H1 (cell line): ENCODE measurements around the gene KRTAP9-7.

Source experiments
- BCL11A ChIP-seq, 2 experiments: IDR thresholded peaks; one replicate each; pipeline ENCODE4 v1.6.1; 2011; ENCODE audit warnings: low read depth in 2 of 2, low read length in 2 of 2, mild to moderate bottlenecking in 2 of 2
- CEBPB ChIP-seq: IDR thresholded peaks from 2 replicates; pipeline ENCODE4 v1.6.1; 2012; ENCODE audit warnings: low read depth, low read length
- CTCF ChIP-seq, 3 experiments: IDR thresholded peaks; 1 replicate in 2 of 3; 2 replicates in 1 of 3; pipeline versions ENCODE4 v1.5.1 to v1.6.1; 2011; ENCODE audit warnings: low read length in 3 of 3, mild to moderate bottlenecking in 3 of 3, inconsistent platforms in 2 of 3, low read depth in 1 of 3, moderate library complexity in 1 of 3; ENCODE audit not compliant: insufficient read depth in 1 of 3; ENCODE audit errors: control extremely low read depth in 1 of 3
- EP300 ChIP-seq, 2 experiments: IDR thresholded peaks; 1 replicate in 1 of 2; 2 replicates in 1 of 2; pipeline ENCODE4 v1.6.1; 2011 to 2012; ENCODE audit warnings: low read depth in 2 of 2, low read length in 2 of 2, mild to moderate bottlenecking in 2 of 2, borderline replicate concordance in 1 of 2, inconsistent platforms in 1 of 2, moderate library complexity in 1 of 2
- EZH2 ChIP-seq: fragments of 200-600 bp; sonication (generic); IDR thresholded peaks from 2 replicates; pipeline ENCODE4 v1.7.1; 2012; ENCODE audit warnings: low read depth, mild to moderate bottlenecking, moderate library complexity, low read length, inconsistent platforms; ENCODE audit not compliant: severe bottlenecking
- FOSL1 ChIP-seq: IDR thresholded peaks from 2 replicates; pipeline ENCODE4 v1.6.1; 2011; ENCODE audit warnings: mild to moderate bottlenecking, low read depth, low read length, moderate library complexity; ENCODE audit not compliant: insufficient read depth
- JUND ChIP-seq: IDR thresholded peaks from 2 replicates; pipeline ENCODE4 v1.6.1; 2011; ENCODE audit warnings: mild to moderate bottlenecking, improper control_type of control experiment, low read length
- KDM1A ChIP-seq: fragments of 200-600, 300-600 bp; sonication (generic); IDR thresholded peaks from 2 replicates; pipeline ENCODE4 v1.7.1; 2016; ENCODE audit warnings: mild to moderate bottlenecking, low read length, borderline replicate concordance
- KDM4A ChIP-seq: IDR thresholded peaks from one replicate; pipeline ENCODE4 v1.7.1; 2012; ENCODE audit warnings: low read depth, mild to moderate bottlenecking, moderate library complexity, low read length, inconsistent platforms; ENCODE audit not compliant: severe bottlenecking
- PHF8 ChIP-seq: fragments of 200-600 bp; sonication (generic); conservative IDR thresholded peaks from 2 replicates; pipeline ENCODE4 v1.7.1; 2012; ENCODE audit warnings: low read depth, mild to moderate bottlenecking, inconsistent platforms, low read length, moderate library complexity
- POLR2A ChIP-seq, 2 experiments: IDR thresholded peaks; 1 replicate in 1 of 2; 2 replicates in 1 of 2; pipeline ENCODE4 v1.6.1; 2011; ENCODE audit warnings: low read depth in 2 of 2, low read length in 2 of 2, mild to moderate bottlenecking in 2 of 2; ENCODE audit errors: control extremely low read depth in 1 of 2
- POLR2AphosphoS5 ChIP-seq: IDR thresholded peaks from 2 replicates; pipeline ENCODE4 v1.6.1; 2011; ENCODE audit warnings: low read depth, low read length
- RAD21 ChIP-seq, 2 experiments: IDR thresholded peaks in 1 of 2; conservative IDR thresholded peaks in 1 of 2; 2 replicates each; pipeline ENCODE4 v1.6.1; 2011; ENCODE audit warnings: low read depth in 2 of 2, low read length in 2 of 2, improper control_type of control experiment in 1 of 2, inconsistent platforms in 1 of 2, mild to moderate bottlenecking in 1 of 2, moderate library complexity in 1 of 2
- RBBP5 ChIP-seq: IDR thresholded peaks from 2 replicates; pipeline ENCODE4 v1.7.1; 2012; ENCODE audit warnings: low read depth, mild to moderate bottlenecking, inconsistent platforms, low read length, moderate library complexity, borderline replicate concordance

DNA sequence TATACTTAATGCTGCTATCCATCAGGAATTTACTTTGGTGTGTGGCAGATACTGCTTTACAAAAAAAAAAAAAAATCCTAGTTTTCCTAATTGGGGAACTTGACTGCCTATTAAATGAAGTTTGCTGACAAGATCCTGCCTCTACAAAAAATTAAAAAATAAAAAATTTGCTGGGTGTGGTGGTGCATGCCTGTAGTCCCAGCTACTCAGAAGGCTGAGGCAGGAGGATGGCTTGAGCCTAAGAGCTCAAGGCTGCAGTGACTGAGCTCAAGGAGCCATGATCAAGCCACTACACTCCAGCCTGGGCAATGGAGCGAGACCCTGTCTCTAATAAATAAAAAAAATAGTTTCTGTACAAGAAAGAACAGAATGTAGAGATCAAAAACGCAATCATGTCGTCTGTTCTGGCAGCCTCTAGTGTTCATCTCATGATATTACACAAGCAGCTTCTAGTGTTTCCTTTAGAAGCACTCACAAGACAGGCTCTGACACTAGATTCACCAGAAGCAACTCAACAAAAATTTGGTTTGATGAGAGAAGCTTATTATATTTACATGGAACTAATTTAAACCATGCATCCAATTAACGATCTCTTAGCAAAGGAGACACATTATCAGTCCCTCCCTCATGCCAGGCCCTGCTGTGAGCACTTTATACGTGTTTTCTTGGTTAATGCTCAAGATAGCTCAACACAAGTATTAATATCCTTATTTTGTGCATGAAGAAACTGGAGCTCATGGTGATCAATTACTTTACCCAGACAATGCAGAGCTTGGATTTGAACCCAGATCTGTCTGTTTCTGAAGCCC is 46.8 kb downstream of the KRTAP9-7 start:
- 0 out of 2 replicates have a peak, but pooled peaks have one; percentile 7 for TF ChIP-seq CEBPB
- TF ChIP-seq POLR2A (IDR thresholded peaks at IDR 0.05; ENCODE audit: control extremely low read depth in 1 of 2, low read depth in 2 of 2, low read length in 2 of 2), result no peak
- peak in 2 of 3 experiments; percentile 41 to 68; a peak in 2 of 4 replicates for TF ChIP-seq CTCF (IDR thresholded peaks at IDR 0.05; ENCODE audit: control extremely low read depth in 1 of 3, insufficient read depth in 1 of 3, low read depth in 1 of 3, low read length in 3 of 3)
- TF ChIP-seq EZH2, result no peak
- TF ChIP-seq EP300 (IDR thresholded peaks at IDR 0.05; ENCODE audit: borderline replicate concordance in 1 of 2, low read depth in 2 of 2, low read length in 2 of 2), result no peak
- TF ChIP-seq RBBP5, result no peak
- no peak for TF ChIP-seq KDM4A
- peak; percentile 69 to 72 for TF ChIP-seq RAD21 (IDR thresholded peaks at IDR 0.05 in 1 of 2, conservative IDR thresholded peaks at IDR 0.05 in 1 of 2; ENCODE audit: low read depth in 2 of 2, low read length in 2 of 2)
- no peak for TF ChIP-seq PHF8
- TF ChIP-seq POLR2AphosphoS5, result no peak
- TF ChIP-seq KDM1A, result no peak
- no peak for TF ChIP-seq FOSL1
- TF ChIP-seq JUND, result no peak
- TF ChIP-seq BCL11A (IDR thresholded peaks at IDR 0.05; ENCODE audit: low read depth in 2 of 2, low read length in 2 of 2), result no peak
